Activated T-helper 17 cell treated with anti-CD3 and anti-CD28 coated beads, Interleukin-2, amount 50 U/mL, for 72 hours (primary cell): ENCODE measurements around the gene PNMA6E. TPM values are rescaled to one million over a fixed set of nuclear protein-coding genes. Genes with fewer than 3 reads are reported as not detected.

ENCODE experiments used
- total RNA-seq, 2 donors: library from RNA; stranded (reverse); gene quantifications; one replicate each; pipeline ENCODE4 v1.2.3, GENCODE V29; 2022

The PNMA6E gene
- total RNA-seq, 2 donors from 2014 or later: not detected

Other genes with a start within 250 kb of the PNMA6E start
- gene MAGEA1, start 222.1 kb downstream of the PNMA6E start, total RNA-seq: not detected
- gene PNMA6F, start 79.6 kb downstream of the PNMA6E start, total RNA-seq: not detected
- 10 to 100 TPM; 16.6 to 20.8 TPM for gene ZNF275, start 67.2 kb downstream of the PNMA6E start, total RNA-seq
- gene ZFP92, start 10.1 kb upstream of the PNMA6E start, total RNA-seq: 1 to 10 TPM; 2.0 to 2.8 TPM
- 1 to 10 TPM; 2.5 TPM for gene TREX2, start 44.7 kb upstream of the PNMA6E start, total RNA-seq
- 10 to 100 TPM; 21.2 to 67.4 TPM for gene HAUS7, start 69.2 kb upstream of the PNMA6E start, total RNA-seq
- gene BGN, start 93.6 kb upstream of the PNMA6E start, total RNA-seq: not detected
- not detected for gene ATP2B3, start 116.3 kb upstream of the PNMA6E start, total RNA-seq
- gene CCNQ, start 197.8 kb upstream of the PNMA6E start, total RNA-seq: 10 to 100 TPM in 1 of 2 donors, 1 to 10 TPM in 1; 9.1 to 26.4 TPM
- under 1 TPM in 1 of 2 donors, not detected in 1; 0.13 TPM for gene DUSP9, start 245.9 kb upstream of the PNMA6E start, total RNA-seq